Measurements from ENCODE around the gene PLXNB2. TPM values are rescaled to one million over a fixed set of nuclear protein-coding genes. Genes with fewer than 3 reads are reported as not detected.

Gene PLXNB2
- total and polyA plus RNA-seq, 4 donors: 123 to 310 (median 173) TPM

GRCh38 chr22:50260801-50261614 is 46.4 kb downstream of the PLXNB2 start:
- peak overlapping the region; percentile 49 to 61 for H3K27ac ChIP-seq (ENCODE audit: low read depth in 1 of 2, low read length in 1 of 2)
- peak overlapping the region; percentile 72 for H3K4me3 ChIP-seq
- peaks cover 0 to 3% (median 0%) of the 10 kb centered on the region in 4 donors for H3K36me3 ChIP-seq (ENCODE audit: control insufficient read depth in 4 of 4, insufficient read depth in 4 of 4, low read length in 4 of 4)
- WGBS, 2 donors: 1% methylated on average over 45 to 92 of the region's 92 CpGs
- DNase-seq (peak; percentile 50 to 65 (median 59)), ATAC-seq (ENCODE audit: insufficient read depth, low FRiP score) (peak; percentile 14)
- peaks cover 0 to 16% (median 6%) of the 10 kb centered on the region in 5 donors for H3K4me1 ChIP-seq (ENCODE audit: control insufficient read depth in 5 of 5, insufficient read depth in 5 of 5, low read length in 5 of 5)
- no peaks in the 10 kb centered on the region for H3K27me3 ChIP-seq (ENCODE audit: control insufficient read depth in 3 of 3, insufficient read depth in 3 of 3, low read length in 2 of 3)
- TF ChIP-seq CTCF (IDR thresholded peaks at IDR 0.05; ENCODE audit: control extremely low read depth, extremely low read depth): no peak
- H3K9ac ChIP-seq (ENCODE audit: insufficient read depth in 1 of 2, low read length in 2 of 2): no peak overlapping the region
- H3K9me3 ChIP-seq (ENCODE audit: control insufficient read depth in 4 of 4, insufficient read depth in 3 of 4, low read length in 3 of 4): no peaks in the 10 kb centered on the region

DNA sequence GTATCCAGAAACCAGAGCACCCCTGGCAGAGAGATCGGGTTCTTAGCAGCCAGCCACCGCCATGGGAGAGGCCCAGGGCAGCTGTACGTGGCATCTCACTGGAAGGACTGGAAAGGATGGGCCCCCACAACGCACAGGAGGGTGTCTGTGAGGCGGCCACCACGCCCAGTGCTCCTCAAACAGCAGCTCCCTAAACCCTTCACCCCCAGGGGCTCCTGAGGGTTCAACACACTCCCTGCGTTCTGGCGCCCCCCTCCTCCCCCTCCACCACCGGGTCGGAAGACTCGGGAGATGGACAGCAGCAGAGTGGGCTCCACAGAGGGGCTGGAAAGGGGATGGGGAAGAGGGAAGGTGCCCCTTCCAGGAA is 47.0 kb downstream of the PLXNB2 start:
- no peak for ATAC-seq (ENCODE audit: insufficient read depth, low FRiP score)
- H3K27me3 ChIP-seq (ENCODE audit: control insufficient read depth in 3 of 3, insufficient read depth in 3 of 3, low read length in 2 of 3): no peaks in the 10 kb centered on the region
- 33 to 50% methylated on average over 8 to 11 of the region's 11 CpGs for WGBS, 2 donors
- H3K36me3 ChIP-seq (ENCODE audit: control insufficient read depth in 4 of 4, insufficient read depth in 4 of 4, low read length in 4 of 4): peaks cover 0 to 3% (median 0%) of the 10 kb centered on the region in 4 donors
- H3K9me3 ChIP-seq (ENCODE audit: control insufficient read depth in 4 of 4, insufficient read depth in 3 of 4, low read length in 3 of 4): no peaks in the 10 kb centered on the region
- no peak overlapping the region for H3K4me3 ChIP-seq
- TF ChIP-seq CTCF (IDR thresholded peaks at IDR 0.05; ENCODE audit: control extremely low read depth, extremely low read depth): no peak
- peaks cover 0 to 16% (median 6%) of the 10 kb centered on the region in 5 donors for H3K4me1 ChIP-seq (ENCODE audit: control insufficient read depth in 5 of 5, insufficient read depth in 5 of 5, low read length in 5 of 5)
- H3K9ac ChIP-seq (ENCODE audit: insufficient read depth in 1 of 2, low read length in 2 of 2): no peak overlapping the region
- DNase-seq: no peak
- no peak overlapping the region for H3K27ac ChIP-seq (ENCODE audit: low read depth in 1 of 2, low read length in 1 of 2)

- 93 to 95% methylated on average over 15 of the region's 15 CpGs for WGBS, 2 donors
- no peak for ATAC-seq (ENCODE audit: insufficient read depth, low FRiP score)
- no peak for TF ChIP-seq CTCF (IDR thresholded peaks at IDR 0.05; ENCODE audit: control extremely low read depth, extremely low read depth)
- Histone ChIP-seq H3K36me3 (ENCODE audit: control insufficient read depth in 4 of 4, insufficient read depth in 4 of 4, low read length in 4 of 4) (peaks cover 0 to 8% (median 3%) of the 10 kb centered on the region in 4 donors), H3K27ac (ENCODE audit: low read depth in 1 of 2, low read length in 1 of 2) (no peak overlapping the region), H3K4me3 (no peak overlapping the region), H3K4me1 (ENCODE audit: control insufficient read depth in 5 of 5, insufficient read depth in 5 of 5, low read length in 5 of 5) (peaks cover 0 to 16% (median 6%) of the 10 kb centered on the region in 5 donors), H3K27me3 (ENCODE audit: control insufficient read depth in 3 of 3, insufficient read depth in 3 of 3, low read length in 2 of 3) (no peaks in the 10 kb centered on the region), H3K9me3 (ENCODE audit: control insufficient read depth in 4 of 4, insufficient read depth in 3 of 4, low read length in 3 of 4) (no peaks in the 10 kb centered on the region), H3K9ac (ENCODE audit: insufficient read depth in 1 of 2, low read length in 2 of 2) (no peak overlapping the region)
- no peak for DNase-seq
Measured at GRCh38 chr22:50259302-50259701, 48.1 kb downstream of the PLXNB2 start.
